Thyroid gland (tissue), 4 donors: ENCODE data around the gene NFE2L2.

Source experiments
- CTCF ChIP-seq, 6 experiments: fragments of 200-600 bp in 3 of 6; fragments of 450-650 bp in 3 of 6; sonication (generic) in 3 of 6; IDR thresholded peaks; one replicate each; pipeline ENCODE4 v1.5.1; 2016 to 2019; ENCODE audit warnings: antibody characterized with exemption in 6 of 6, mild to moderate bottlenecking in 2 of 6, inconsistent platforms in 1 of 6, moderate library complexity in 1 of 6
- POLR2A ChIP-seq, 2 donors: fragments of 450-650 bp; IDR thresholded peaks; one replicate each; pipeline ENCODE4 v1.6.1; 2017; ENCODE audit warnings: antibody characterized with exemption in 2 of 2, mild to moderate bottlenecking in 2 of 2, moderate library complexity in 1 of 2

DNA sequence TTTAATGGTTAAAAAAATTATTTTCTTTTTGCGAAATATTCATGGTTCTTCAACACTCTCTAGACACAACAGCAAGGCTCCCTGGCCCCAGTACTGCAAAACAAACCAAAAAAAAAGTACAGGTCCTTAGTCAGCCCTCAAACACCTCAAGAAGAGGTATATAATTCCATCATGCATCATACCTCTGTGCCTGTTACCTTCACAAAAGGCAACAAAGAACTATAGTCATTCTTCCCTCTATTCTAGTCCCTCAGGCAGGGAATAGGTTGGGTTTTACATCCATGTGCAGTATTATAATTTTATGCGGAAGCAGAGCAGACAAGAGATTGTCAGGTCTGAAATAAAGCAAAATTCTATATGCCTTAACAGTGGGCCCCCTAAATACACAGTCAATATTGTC, 8.5 kb downstream of the NFE2L2 start:
- no peak for TF ChIP-seq POLR2A (IDR thresholded peaks at IDR 0.05)
- TF ChIP-seq CTCF (IDR thresholded peaks at IDR 0.05) = no peak
